ENCODE data around the gene DLG2. TPM values are rescaled to one million over a fixed set of nuclear protein-coding genes. Genes with fewer than 3 reads are reported as not detected.

DLG2 gene
- polyA plus RNA-seq, 3 donors, result 0.24 to 0.39 TPM; not detected in 1

DNA sequence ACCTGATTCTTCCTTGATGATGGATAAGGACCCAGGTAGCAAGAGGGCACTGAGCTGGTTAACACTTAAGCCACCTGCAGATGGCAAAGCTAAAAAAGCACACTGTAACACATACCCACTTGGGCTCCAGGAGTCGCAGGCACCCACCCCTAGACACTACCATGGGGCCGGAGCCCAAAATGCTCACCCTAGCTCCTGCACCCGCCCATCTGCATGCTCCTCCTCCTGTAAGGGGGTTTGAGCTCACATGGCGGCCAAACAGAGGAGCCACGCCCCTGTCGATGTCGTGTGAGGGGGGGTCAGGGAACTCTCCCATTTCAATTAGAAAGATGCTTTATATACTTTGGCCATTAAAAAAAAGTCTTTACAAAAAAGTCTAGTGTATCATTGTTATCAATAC, 370.7 kb downstream of the DLG2 start:
- Histone ChIP-seq H3K9ac (ENCODE audit: insufficient read depth, low read length, poor library complexity, severe bottlenecking) (no peak overlapping the region), H3K79me2 (ENCODE audit: insufficient read depth, low read length) (no peaks in the 10 kb centered on the region), H3K4me2 (replicated peaks; ENCODE audit: extremely low read depth, low read length, poor library complexity, severe bottlenecking) (no peak overlapping the region), H4K20me1 (ENCODE audit: insufficient read depth, low read length) (no peaks in the 10 kb centered on the region), H3K4me3 (replicated peaks in 1 of 3; ENCODE audit: low read depth in 2 of 3, low read length in 3 of 3) (no peak overlapping the region), H3K27me3 (ENCODE audit: control insufficient read depth in 2 of 2, insufficient read depth in 2 of 2, low read length in 2 of 2) (no peaks in the 10 kb centered on the region), H3K27ac (ENCODE audit: low read depth in 1 of 2, low read length in 2 of 2) (no peak overlapping the region), H3K9me3 (replicated peaks in 1 of 2; ENCODE audit: control insufficient read depth in 1 of 2, insufficient read depth in 1 of 2, low read length in 2 of 2) (peaks cover 10 to 18% of the 10 kb centered on the region in 2 donors), H2AFZ (ENCODE audit: insufficient read depth, low read depth, low read length, poor library complexity, severe bottlenecking) (no peak overlapping the region), H3K36me3 (replicated peaks in 1 of 2; ENCODE audit: control insufficient read depth in 1 of 2, insufficient read depth in 2 of 2, low read length in 2 of 2) (no peaks in the 10 kb centered on the region), H3K4me1 (ENCODE audit: control insufficient read depth in 1 of 2, insufficient read depth in 2 of 2, low read length in 2 of 2) (peaks cover 0 to 6% of the 10 kb centered on the region in 2 donors)
- no peak overlapping the region for H3K4me3 Mint-ChIP-seq
- H3K4me1 Mint-ChIP-seq, result peaks cover 3% of the 10 kb centered on the region
- no peak for DNase-seq
- intact Hi-C loops (cut with micrococcal nuclease), result no loop called here
- H3K9me3 Mint-ChIP-seq, result peaks cover 18 to 34% (median 28%) of the 10 kb centered on the region in 7 donors
- no peaks in the 10 kb centered on the region for H3K27me3 Mint-ChIP-seq (ENCODE audit: low read depth in 3 of 3)
- H3K36me3 Mint-ChIP-seq, result no peaks in the 10 kb centered on the region
- TF ChIP-seq, protein P1, sequence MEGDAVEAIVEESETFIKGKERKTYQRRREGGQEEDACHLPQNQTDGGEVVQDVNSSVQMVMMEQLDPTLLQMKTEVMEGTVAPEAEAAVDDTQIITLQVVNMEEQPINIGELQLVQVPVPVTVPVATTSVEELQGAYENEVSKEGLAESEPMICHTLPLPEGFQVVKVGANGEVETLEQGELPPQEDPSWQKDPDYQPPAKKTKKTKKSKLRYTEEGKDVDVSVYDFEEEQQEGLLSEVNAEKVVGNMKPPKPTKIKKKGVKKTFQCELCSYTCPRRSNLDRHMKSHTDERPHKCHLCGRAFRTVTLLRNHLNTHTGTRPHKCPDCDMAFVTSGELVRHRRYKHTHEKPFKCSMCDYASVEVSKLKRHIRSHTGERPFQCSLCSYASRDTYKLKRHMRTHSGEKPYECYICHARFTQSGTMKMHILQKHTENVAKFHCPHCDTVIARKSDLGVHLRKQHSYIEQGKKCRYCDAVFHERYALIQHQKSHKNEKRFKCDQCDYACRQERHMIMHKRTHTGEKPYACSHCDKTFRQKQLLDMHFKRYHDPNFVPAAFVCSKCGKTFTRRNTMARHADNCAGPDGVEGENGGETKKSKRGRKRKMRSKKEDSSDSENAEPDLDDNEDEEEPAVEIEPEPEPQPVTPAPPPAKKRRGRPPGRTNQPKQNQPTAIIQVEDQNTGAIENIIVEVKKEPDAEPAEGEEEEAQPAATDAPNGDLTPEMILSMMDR (IDR thresholded peaks at IDR 0.05), result no peak
- H3K27ac Mint-ChIP-seq, result no peak overlapping the region
- no CpG with 5 or more reads among the region's 7 CpGs for whole genome bisulfite sequencing (ENCODE audit: insufficient coverage)

- TF ChIP-seq, protein P1 (IDR thresholded peaks at IDR 0.05), result no peak
- Histone ChIP-seq H3K9me3 (replicated peaks in 1 of 2; ENCODE audit: control insufficient read depth in 1 of 2, insufficient read depth in 1 of 2, low read length in 2 of 2) (peaks cover 10 to 11% of the 10 kb centered on the region in 2 donors), H3K4me1 (ENCODE audit: control insufficient read depth in 1 of 2, insufficient read depth in 2 of 2, low read length in 2 of 2) (no peaks in the 10 kb centered on the region), H3K9ac (ENCODE audit: insufficient read depth, low read length, poor library complexity, severe bottlenecking) (no peak overlapping the region), H3K4me2 (replicated peaks; ENCODE audit: extremely low read depth, low read length, poor library complexity, severe bottlenecking) (no peak overlapping the region), H3K36me3 (replicated peaks in 1 of 2; ENCODE audit: control insufficient read depth in 1 of 2, insufficient read depth in 2 of 2, low read length in 2 of 2) (no peaks in the 10 kb centered on the region), H2AFZ (ENCODE audit: insufficient read depth, low read depth, low read length, poor library complexity, severe bottlenecking) (no peak overlapping the region), H3K4me3 (replicated peaks in 1 of 3; ENCODE audit: low read depth in 2 of 3, low read length in 3 of 3) (no peak overlapping the region), H3K79me2 (ENCODE audit: insufficient read depth, low read length) (no peaks in the 10 kb centered on the region), H3K27me3 (ENCODE audit: control insufficient read depth in 2 of 2, insufficient read depth in 2 of 2, low read length in 2 of 2) (no peaks in the 10 kb centered on the region), H4K20me1 (ENCODE audit: insufficient read depth, low read length) (no peaks in the 10 kb centered on the region), H3K27ac (ENCODE audit: low read depth in 1 of 2, low read length in 2 of 2) (no peak overlapping the region)
- DNase-seq, result no peak
- no peak overlapping the region for H3K27ac Mint-ChIP-seq
- peaks cover 7 to 17% (median 12%) of the 10 kb centered on the region in 7 donors for H3K9me3 Mint-ChIP-seq
- no peaks in the 10 kb centered on the region for H3K4me1 Mint-ChIP-seq
- no peak overlapping the region for H3K4me3 Mint-ChIP-seq
- intact Hi-C loops (cut with micrococcal nuclease), result no loop called here
- peaks cover 0 to 2% (median 0%) of the 10 kb centered on the region in 3 donors for H3K27me3 Mint-ChIP-seq (ENCODE audit: low read depth in 3 of 3)
- no peaks in the 10 kb centered on the region for H3K36me3 Mint-ChIP-seq
Observed at GRCh38 chr11:85249482-85249881, 377.7 kb downstream of the DLG2 start.

Data from CD14-positive monocyte (primary cell).